Panc1 (cell line): ENCODE measurements around the gene SORCS1. TPM values are rescaled to one million over a fixed set of nuclear protein-coding genes. Genes with fewer than 3 reads are reported as not detected.

Source experiments
- ATAC-seq: fragments of 200-7000 bp; cut with Tn5 transposase; 2 replicates; pipeline ENCODE4 v1.9.1; 2020; ENCODE audit warnings: mild to moderate bottlenecking, moderate library complexity
- BruUV-seq: library from RNA; stranded (reverse); fragments of 400-500 nt; replicated peaks from 2 replicates; lab custom pipeline; 2021; lab: Mats Ljungman, UMichigan
- CTCF ChIA-PET: fragments of 300-600 bp; sonication (Branson Sonifier 250); formaldehyde crosslinking; loops from one replicate; lab custom pipeline; 2022; ENCODE audit warnings: antibody characterized with exemption; lab: Charles Lee
- POLR2A ChIA-PET: fragments of 300-600 bp; sonication (Branson Sonifier 250); formaldehyde crosslinking; loops from one replicate; lab custom pipeline; 2022; ENCODE audit warnings: antibody characterized with exemption; lab: Charles Lee
- DNase-seq: peaks from one replicate; pipeline ENCODE4 v3.0.0-alpha.2; 2010; ENCODE audit warnings: low read depth, low spot score
- H3K27ac ChIP-seq: 2 replicates; pipeline ENCODE4 v1.5.1; 2011; ENCODE audit warnings: mild to moderate bottlenecking, low read length, inconsistent platforms
- H3K27me3 ChIP-seq: fragments of 200-500 bp; sonication (Bioruptor generic); 2 replicates; pipeline ENCODE4 v1.6.0; 2014; ENCODE audit warnings: low read length, inconsistent platforms; ENCODE audit not compliant: control insufficient read depth, insufficient read depth
- H3K36me3 ChIP-seq: fragments of 200-500 bp; sonication (Bioruptor generic); 2 replicates; pipeline ENCODE4 v1.5.1; 2014; ENCODE audit warnings: inconsistent platforms, mild to moderate bottlenecking, low read length, moderate library complexity; ENCODE audit not compliant: control insufficient read depth, insufficient read depth
- H3K4me1 ChIP-seq: 2 replicates; pipeline ENCODE4 v1.5.1; 2011; ENCODE audit warnings: inconsistent platforms, mild to moderate bottlenecking, low read length, moderate library complexity; ENCODE audit not compliant: control insufficient read depth, insufficient read depth
- H3K4me3 ChIP-seq, 2 experiments: 2 replicates each; pipeline ENCODE4 v1.5.1; 2011 to 2012; ENCODE audit warnings: low read depth in 2 of 2, low read length in 2 of 2, mild to moderate bottlenecking in 2 of 2, inconsistent platforms in 1 of 2, moderate library complexity in 1 of 2
- H3K9me3 ChIP-seq: fragments of 200-500 bp; sonication (Bioruptor generic); 2 replicates; pipeline ENCODE4 v1.5.1; 2014; ENCODE audit warnings: low read depth, mild to moderate bottlenecking, inconsistent platforms, low read length, moderate library complexity; ENCODE audit not compliant: control insufficient read depth, insufficient read depth
- POLR2AphosphoS5 ChIP-seq: IDR thresholded peaks from 2 replicates; pipeline ENCODE4 v1.6.1; 2012; ENCODE audit warnings: mild to moderate bottlenecking, low read depth, low read length, moderate library complexity
- SIN3A ChIP-seq: IDR thresholded peaks from 2 replicates; pipeline ENCODE4 v1.6.1; 2012; ENCODE audit warnings: low read depth, mild to moderate bottlenecking, low read length, moderate library complexity, borderline replicate concordance; ENCODE audit not compliant: insufficient read depth
- TCF7L2 ChIP-seq: IDR thresholded peaks from 2 replicates; pipeline ENCODE4 v1.6.1; 2011; ENCODE audit warnings: mild to moderate bottlenecking, low read depth, low read length, inconsistent platforms
- in situ Hi-C: cut with HindIII; loops from 2 replicates; pipeline ENCODE4 v1.10.0; 2016; ENCODE audit warnings: low sequenced_read_pairs, low pct_unique_long_range_greater_than_20kb
- intact Hi-C: fragments of 100-400 bp; cut with micrococcal nuclease; formaldehyde crosslinking; loops from one replicate; pipeline ENCODE4 v1.10.0; 2022; ENCODE audit not compliant: unreplicated experiment
- total RNA-seq: library from RNA; stranded (reverse); gene quantifications from one replicate; pipeline ENCODE4 v1.2.1, GENCODE V29; 2021; ENCODE audit not compliant: unreplicated experiment
- TF ChIP-seq, protein P1 (sequence below), 2 experiments: IDR thresholded peaks; 2 replicates each; pipeline ENCODE4 v1.6.1; 2011 to 2012; ENCODE audit warnings: low read depth in 2 of 2, control low read depth in 1 of 2, low read length in 1 of 2, mild to moderate bottlenecking in 1 of 2, moderate library complexity in 1 of 2; ENCODE audit not compliant: insufficient read depth in 1 of 2
- TF ChIP-seq, protein P2 (sequence below): fragments of 450-650 bp; IDR thresholded peaks from 2 replicates; pipeline ENCODE4 v1.5.1; 2017; ENCODE audit warnings: mild to moderate bottlenecking

The SORCS1 gene
- total RNA-seq, 1 experiment from 2014 or later = not detected

DNA sequence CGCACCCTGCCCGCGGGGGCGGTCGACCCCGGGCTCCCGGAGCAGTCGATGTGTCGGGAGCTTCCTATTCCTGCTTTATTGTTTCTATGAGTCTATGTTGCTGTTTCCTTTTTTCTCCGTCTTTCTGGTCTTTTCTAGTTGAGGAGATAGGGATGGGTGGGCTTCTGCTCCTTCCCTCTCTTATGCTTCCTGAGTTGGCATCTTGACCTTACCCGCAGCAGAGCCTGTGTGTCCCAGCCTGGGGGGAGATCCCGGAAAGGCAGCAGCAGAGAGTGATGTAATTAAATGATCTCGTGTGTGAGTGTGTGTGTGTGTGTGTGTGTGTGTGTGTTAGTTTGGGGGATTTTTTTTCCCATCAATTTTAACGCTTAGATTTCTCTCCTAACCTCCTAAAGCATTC, 486 bp upstream of the SORCS1 start:
- no peaks in the 10 kb centered on the region for H3K27me3 ChIP-seq
- no peaks in the 10 kb centered on the region; the same call in 1 of the 2 replicates for H3K9me3 ChIP-seq
- in situ Hi-C loops (no loop called here), intact Hi-C loops (no loop called here)
- H3K4me3 ChIP-seq = no peak overlapping the region; a peak in 1 of 4 replicates
- ChIA-PET POLR2A (no interaction called here), CTCF (no interaction called here)
- DNase-seq = no peak
- H3K4me1 ChIP-seq = no peaks in the 10 kb centered on the region
- H3K27ac ChIP-seq = no peak overlapping the region
- no TSS peak for BruUV-seq
- TF ChIP-seq, protein P1, sequence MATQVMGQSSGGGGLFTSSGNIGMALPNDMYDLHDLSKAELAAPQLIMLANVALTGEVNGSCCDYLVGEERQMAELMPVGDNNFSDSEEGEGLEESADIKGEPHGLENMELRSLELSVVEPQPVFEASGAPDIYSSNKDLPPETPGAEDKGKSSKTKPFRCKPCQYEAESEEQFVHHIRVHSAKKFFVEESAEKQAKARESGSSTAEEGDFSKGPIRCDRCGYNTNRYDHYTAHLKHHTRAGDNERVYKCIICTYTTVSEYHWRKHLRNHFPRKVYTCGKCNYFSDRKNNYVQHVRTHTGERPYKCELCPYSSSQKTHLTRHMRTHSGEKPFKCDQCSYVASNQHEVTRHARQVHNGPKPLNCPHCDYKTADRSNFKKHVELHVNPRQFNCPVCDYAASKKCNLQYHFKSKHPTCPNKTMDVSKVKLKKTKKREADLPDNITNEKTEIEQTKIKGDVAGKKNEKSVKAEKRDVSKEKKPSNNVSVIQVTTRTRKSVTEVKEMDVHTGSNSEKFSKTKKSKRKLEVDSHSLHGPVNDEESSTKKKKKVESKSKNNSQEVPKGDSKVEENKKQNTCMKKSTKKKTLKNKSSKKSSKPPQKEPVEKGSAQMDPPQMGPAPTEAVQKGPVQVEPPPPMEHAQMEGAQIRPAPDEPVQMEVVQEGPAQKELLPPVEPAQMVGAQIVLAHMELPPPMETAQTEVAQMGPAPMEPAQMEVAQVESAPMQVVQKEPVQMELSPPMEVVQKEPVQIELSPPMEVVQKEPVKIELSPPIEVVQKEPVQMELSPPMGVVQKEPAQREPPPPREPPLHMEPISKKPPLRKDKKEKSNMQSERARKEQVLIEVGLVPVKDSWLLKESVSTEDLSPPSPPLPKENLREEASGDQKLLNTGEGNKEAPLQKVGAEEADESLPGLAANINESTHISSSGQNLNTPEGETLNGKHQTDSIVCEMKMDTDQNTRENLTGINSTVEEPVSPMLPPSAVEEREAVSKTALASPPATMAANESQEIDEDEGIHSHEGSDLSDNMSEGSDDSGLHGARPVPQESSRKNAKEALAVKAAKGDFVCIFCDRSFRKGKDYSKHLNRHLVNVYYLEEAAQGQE (IDR thresholded peaks at IDR 0.05; ENCODE audit: insufficient read depth in 1 of 2, low read depth in 2 of 2, low read length in 1 of 2) = no peak
- no peak for TF ChIP-seq SIN3A
- TF ChIP-seq, protein P2, sequence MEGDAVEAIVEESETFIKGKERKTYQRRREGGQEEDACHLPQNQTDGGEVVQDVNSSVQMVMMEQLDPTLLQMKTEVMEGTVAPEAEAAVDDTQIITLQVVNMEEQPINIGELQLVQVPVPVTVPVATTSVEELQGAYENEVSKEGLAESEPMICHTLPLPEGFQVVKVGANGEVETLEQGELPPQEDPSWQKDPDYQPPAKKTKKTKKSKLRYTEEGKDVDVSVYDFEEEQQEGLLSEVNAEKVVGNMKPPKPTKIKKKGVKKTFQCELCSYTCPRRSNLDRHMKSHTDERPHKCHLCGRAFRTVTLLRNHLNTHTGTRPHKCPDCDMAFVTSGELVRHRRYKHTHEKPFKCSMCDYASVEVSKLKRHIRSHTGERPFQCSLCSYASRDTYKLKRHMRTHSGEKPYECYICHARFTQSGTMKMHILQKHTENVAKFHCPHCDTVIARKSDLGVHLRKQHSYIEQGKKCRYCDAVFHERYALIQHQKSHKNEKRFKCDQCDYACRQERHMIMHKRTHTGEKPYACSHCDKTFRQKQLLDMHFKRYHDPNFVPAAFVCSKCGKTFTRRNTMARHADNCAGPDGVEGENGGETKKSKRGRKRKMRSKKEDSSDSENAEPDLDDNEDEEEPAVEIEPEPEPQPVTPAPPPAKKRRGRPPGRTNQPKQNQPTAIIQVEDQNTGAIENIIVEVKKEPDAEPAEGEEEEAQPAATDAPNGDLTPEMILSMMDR = no peak
- no peak for TF ChIP-seq TCF7L2
- no peak for TF ChIP-seq POLR2AphosphoS5
- no peaks in the 10 kb centered on the region for H3K36me3 ChIP-seq
- ATAC-seq = no peak

DNA sequence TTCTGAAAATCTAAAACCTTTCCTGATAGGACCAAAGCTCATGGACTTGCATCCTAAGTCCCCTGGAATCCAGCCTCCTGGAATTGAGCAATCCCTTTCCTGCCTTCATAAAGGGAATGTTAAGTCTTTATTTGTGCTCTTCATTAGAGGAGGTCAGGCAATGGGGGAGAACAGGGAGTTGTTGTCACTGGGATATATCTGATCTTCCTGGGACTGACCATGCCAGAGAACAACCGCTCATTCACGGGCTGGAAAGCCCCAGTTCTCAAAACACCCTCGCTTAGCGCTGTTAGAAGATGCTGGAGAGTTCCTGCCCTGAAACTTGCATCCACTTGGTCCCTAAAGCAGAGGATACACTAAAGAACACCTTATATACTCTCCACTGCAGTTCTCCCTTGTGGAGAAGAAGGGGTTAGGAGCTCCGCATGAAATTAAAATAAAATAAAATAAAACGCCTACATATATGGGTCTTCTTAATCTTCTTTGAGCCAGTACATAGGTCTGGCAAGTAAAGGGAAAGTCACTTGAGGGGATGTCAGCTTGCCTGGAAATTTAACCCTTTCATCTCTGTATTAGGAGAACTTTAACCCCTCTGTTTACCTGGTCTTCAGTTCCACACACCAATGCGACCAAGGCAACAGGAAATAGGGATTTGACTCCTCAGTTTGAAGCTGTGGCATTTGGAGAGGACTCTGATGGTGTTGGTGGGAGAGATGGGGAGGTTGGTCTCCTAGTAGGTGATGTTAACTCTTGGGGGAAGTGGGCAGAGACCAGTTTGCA, 1.2 kb downstream of the SORCS1 start:
- Histone ChIP-seq H3K4me1 (no peaks in the 10 kb centered on the region), H3K27me3 (no peaks in the 10 kb centered on the region), H3K36me3 (no peaks in the 10 kb centered on the region), H3K27ac (no peak overlapping the region), H3K4me3 (no peak overlapping the region; a peak in 1 of 4 replicates), H3K9me3 (no peaks in the 10 kb centered on the region; the same call in 1 of the 2 replicates)
- TF ChIP-seq SIN3A (no peak), TCF7L2 (no peak), POLR2AphosphoS5 (no peak)
- TF ChIP-seq, protein P1 (IDR thresholded peaks at IDR 0.05; ENCODE audit: insufficient read depth in 1 of 2, low read depth in 2 of 2, low read length in 1 of 2) = no peak
- TF ChIP-seq, protein P2 = no peak
- CTCF ChIA-PET = no interaction called here
- DNase-seq (no peak), ATAC-seq (no peak)
- no TSS peak for BruUV-seq
- intact Hi-C loops (no loop called here), in situ Hi-C loops (no loop called here)
- POLR2A ChIA-PET = no interaction called here
